Stimulated activated CD4-positive, alpha-beta T cell treated with anti-CD3 and anti-CD28 coated beads, Interleukin-2, amount 100 ng/mL, for 4 hours (primary cell): Measurements from ENCODE around the gene PLXNA4.

Experiments used
- DNase-seq: peaks from one replicate; pipeline ENCODE4 v3.0.0-alpha.2; 2020; ENCODE audit warnings: low read depth

PLXNA4 gene

DNA sequence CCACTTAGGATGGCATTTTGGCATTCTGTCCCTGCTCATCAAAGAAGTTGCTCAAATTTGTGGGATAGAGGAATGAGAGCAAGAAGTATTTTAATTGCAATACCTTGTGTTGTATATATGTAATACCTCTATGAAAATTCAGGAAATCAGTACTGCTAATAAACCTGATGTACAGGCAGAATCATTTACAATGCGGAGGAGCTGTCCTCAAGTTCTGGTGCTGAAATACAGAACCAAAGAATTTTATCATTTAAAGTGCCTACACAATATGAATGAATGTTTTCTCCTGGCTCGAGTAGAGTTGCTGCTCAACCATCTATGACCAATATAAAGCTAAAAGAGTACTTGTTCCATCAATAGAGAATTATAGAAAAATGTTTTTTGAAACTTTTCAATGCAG lies 305.8 kb downstream of the PLXNA4 start:
- DNase-seq: no peak

DNA sequence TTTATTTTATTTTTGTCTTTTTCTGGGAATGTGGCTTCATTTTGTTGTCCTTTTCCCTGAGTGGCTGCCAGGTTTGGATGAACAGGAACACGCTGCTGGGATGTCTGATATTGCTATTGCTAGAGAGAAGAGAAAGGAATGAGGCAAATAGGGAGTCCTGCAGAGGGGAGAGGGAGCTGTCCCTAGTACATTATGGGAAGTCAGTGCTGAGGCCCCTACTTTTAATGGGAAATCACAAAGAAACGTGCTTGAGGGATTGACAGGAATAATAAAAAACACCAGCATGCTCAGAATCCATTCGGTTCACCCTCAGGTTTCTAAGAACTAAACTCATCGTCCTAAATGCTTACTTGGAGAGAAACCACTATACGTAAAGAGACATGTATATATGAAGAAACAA lies 306.6 kb downstream of the PLXNA4 start:
- no peak for DNase-seq

DNA sequence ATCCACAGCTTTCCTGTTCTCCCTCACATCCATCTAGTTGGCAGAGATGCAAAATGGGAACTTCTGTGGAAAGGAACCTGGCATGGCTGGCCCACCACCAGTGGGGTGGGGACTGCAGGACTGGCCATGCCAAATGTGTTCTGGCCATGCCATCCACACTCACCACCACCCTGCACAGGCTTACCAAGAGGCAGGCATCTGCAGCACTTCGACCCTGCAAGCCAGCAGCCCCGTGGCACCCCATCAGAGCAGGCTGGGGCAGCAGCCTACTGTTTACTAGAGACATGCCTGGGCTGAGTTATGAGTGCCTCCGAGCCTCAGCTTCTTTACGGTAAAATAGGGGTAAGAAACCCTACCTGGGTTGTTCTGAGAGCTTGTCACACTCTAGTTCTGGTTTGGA lies 313.1 kb downstream of the PLXNA4 start:
- DNase-seq: no peak

DNA sequence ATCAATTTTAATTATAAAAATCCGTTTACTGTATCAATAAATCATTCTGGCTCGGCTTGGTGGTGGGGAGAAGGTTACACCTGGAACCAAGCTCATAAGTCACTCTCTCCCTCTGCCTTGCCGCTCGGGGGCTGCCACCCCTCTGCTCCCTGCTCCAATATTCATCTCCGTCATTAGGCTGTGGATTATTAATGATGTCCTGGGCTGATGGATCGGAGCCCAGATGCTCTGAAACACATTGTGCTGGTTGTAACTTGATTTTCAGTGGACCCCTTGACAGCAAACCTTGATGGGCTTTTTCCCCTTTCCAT lies 314.2 kb downstream of the PLXNA4 start:
- DNase-seq: no peak

DNA sequence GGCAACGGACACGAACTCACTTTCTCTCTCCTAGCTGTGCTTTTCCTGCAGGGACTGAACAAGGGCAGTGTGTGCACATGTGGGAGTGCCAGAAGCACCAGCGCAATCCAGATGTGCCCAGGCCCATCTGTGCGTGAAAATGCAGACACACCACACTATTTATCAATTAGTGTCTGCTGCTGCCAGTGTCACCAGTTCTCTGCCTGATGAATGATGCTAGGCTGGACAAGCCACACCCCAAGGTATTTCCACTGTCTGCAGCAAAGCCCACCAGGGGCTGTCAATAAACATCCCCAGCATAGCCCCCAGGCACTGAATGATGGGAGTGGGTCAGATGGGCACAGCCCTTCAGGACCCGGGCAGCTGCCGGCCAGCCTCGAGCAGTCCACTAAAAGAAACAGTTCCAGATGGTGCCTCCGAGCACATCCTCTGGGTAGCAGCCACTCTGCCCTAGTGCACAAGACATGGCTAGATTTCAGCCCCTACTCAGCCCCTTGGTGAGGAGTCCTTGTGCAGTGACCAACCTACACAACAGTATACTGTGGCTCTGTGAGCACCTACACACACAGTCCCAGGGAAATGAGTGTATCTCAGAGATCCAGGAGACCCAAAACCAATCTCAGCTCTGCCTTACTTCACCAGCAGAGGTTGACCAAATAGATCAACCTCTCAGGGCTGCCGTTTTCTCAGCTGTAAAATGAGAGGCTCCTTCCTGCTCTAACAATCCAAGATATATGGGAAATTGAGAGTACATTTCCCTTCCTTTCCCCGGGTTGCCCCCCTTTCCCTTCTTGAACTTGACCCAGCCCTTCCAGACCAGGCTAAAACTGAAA lies 314.7 kb downstream of the PLXNA4 start:
- DNase-seq: no peak

DNA sequence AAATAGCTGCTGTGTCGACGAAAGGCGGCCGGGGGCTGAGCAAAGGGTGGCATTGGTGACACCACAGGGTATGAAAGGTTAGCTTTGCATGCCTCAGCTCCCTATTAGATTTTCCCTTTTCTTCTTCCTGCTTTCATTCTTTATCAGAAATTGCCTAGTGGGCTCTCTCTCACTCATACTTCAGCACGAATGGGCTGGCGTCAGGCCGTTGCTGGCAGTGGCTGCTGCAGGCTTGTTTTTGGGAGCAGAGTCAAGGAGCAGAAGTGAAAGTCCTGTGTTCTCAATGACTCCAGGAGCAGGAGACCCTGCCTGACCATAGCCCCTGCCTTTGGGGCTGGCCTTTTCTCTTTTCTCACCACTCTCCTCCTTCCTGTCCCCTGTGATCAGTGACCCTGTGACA lies 318.0 kb downstream of the PLXNA4 start:
- DNase-seq: no peak

DNA sequence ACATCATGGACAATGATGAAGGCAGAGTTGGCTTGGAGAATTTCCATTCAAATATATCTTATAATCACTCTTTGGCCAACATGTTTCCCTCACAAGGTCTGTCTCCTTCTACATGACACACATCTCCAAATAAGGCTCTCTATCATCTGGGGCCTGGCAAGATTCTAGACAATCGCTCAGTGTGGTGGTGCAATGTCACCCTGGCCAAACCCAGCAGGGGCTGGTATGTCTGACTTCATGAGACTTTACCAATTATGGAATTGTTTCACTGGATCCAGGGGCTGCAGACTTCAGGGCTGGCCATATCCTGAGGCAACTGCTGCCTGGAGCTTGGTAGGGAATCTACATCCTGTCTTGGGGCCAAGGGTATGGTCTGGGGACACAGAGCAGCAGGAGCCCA lies 319.0 kb downstream of the PLXNA4 start:
- DNase-seq: no peak

DNA sequence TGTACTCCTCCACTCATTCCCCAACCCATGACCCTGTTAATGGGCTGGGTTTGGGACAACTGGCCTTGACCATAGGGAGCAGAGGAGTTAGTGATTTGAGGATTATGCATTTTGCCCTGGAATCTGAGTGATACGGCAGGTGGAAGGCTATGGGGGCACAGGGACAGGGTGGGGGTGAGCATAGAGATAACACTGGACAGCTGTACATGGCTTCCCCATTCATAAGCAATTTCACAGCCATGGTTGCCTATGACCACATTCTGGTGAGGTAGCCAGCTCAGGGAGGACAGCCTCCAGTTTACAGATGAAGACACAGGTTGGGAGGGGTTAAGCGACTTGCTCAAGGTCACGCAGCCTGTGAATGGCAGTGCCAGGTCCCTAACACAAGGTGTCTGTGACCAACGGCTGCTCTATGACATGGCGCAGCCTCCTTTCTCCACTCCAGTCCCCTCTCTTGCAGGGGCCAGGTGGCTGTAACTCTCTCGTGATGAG lies 319.5 kb downstream of the PLXNA4 start:
- no peak for DNase-seq

DNA sequence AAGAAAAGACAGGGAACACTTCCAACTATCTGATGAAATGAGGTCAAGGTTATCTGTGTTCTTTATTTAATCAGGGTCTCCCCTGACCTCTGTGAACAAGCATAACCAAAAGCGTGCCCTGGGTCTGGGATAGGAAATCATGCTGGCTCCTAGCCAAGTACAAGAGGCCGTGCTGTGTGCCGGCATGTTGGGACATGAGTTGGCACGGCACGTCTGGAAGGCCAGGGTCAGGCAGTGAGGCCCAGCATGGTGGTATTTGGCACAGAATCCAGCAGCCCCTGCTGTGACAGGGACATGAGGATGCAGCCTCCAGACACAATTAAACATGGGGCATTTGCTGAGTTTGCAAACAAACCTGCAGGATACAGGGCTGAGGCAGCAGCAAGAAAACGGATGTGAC lies 320.4 kb downstream of the PLXNA4 start:
- no peak for DNase-seq

DNA sequence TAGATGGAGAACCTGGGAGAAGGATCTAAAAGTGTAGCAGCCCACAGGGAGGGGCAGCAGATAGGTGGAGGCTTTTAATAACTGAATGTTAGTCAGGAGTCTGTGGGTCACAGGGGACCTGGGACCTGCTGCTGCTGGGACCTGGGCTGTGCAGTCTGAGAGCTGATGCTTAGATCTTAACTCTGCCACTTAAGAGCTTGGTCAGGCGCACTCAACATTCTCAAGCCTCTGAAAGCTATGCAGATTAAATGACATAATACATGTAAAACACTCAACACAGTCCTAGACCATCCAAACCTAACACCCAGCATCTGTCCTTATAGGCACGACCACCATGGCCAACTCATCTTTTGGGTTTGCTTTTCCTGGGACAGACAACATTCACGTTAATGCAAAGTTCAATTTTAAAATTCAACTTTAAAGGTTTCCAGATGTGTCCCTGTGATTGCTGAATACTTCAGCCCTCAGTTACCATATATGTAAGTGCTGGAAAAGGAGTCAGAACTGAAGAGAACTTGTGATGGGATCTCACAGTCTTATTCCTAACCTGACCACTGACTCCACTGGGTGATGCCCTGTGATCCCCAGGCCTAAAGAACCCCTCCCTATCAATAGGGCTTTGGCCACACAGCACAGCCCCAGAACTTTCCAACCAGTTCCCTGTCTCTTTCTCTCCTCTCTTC lies 321.0 kb downstream of the PLXNA4 start:
- no peak for DNase-seq

DNA sequence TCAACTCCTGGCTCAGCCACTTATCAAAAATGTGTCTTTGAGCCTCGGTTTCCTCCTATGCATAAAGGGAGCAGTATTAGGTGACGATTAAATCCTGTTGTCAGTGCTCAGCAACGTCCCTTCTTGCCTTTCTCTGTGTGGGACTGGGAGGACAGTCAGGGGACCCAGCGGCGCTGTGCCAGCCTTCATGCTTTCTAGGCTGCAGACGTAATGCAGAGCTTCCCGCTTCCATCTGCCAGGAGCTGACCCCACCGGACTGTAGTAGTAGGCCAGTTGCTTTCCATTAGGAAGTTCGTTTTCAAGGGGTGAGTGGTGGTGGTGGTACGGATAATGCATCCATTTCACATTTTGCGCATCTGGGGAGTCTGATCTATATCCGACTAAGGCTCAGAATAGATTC lies 321.8 kb downstream of the PLXNA4 start:
- DNase-seq: no peak

DNA sequence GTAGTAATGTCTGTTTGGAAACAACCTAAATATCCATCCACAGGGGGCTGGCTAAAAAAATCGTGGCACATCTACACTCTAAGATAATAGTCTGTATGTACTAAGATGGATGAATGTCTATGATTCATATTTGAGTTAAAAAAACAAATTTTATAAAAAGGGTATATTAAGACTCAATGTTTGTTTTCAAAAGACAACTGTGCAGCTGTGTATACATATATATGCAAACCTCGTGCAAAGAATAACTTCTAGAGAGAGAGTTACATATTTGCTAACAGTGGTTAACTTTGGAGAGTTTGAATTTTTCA lies 323.5 kb downstream of the PLXNA4 start:
- DNase-seq: no peak

DNA sequence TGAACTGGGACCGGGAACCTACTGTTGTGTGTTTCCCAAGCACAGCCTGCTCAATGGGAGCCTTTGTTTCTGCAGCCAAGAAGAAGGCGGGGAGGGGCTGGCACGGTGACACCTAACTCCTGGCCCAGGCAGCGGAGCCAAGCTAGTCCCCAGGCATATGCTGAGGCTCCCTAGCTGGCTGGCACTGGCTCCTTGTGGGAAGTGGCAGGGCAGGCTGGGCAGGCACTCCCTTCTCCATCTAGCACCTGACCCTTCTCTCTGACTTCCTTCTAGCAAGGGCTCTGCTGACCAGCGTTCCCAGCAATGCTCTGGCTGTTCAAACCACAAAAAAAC lies 325.0 kb downstream of the PLXNA4 start:
- no peak for DNase-seq

DNA sequence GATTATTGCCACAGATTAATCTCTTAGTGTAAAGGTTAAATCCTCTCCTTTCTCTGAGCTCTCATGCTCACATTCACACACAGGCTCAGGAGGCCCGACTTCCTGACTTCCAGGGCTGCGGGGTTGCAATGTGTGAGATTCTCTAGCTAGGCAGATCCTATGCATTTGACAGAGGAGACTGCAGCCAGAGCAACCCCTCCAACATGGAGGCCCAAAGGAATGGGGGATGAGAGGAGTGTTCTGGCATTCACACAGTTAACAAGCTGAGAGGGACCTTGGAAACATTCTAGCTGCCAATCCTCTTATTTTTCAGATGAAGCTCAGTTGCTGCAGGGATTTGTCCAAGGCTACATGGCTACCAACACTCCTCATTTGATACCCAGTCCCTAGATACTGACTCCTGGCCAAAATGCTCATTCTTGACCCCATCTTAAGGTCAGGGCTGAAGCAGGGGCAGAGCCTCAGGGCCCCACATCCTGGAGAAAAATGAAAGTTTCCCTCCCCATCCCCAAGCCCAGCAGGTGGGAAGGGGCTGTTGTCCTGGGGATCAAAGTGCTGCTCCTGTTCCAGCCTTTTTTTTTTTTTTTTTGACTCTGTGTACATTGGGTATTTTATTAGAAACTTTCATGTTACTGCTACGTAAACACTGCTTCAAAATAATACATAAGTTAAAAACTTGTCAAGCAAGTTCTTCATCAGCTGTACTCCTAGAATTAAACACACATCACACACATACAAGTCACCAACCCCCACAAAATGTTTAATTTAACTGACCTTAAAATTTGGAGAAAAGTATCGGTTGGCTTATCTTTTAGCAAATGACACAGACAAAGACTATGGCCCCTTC lies 325.6 kb downstream of the PLXNA4 start:
- DNase-seq: no peak

DNA sequence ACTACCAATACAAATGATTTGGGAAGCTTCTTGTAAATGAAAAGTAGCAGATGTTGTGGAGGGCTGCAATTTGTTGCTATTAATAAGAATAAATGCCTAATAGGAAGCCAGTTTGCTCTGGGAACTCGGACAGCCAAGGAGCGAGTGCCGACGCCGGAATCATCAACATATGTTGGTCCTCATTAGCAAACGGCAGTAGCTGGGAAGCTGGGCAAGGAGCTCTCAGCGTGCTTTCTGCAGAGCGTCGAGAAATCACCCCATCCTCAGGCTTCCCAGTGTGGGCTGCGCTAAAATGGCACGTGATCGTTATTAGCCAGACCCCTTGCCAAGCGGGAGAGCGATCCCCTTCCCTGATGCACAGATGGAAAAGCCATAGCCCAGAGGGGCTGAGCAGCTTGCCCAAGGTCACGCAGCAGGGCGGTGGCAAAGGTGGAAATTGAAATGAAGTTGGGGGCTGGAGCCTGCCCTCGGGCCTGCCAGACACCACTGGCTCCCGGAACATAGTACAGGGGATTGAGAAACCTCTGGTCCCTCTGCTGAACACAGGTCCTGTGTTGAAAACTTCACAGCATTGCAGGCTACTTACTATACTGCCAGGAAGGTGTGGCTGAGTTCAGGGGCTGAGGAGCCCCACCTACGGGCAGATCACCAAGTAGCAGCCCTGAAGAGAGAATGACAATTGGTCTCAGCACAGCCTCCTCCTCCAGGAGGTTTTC lies 326.9 kb downstream of the PLXNA4 start:
- DNase-seq: no peak

DNA sequence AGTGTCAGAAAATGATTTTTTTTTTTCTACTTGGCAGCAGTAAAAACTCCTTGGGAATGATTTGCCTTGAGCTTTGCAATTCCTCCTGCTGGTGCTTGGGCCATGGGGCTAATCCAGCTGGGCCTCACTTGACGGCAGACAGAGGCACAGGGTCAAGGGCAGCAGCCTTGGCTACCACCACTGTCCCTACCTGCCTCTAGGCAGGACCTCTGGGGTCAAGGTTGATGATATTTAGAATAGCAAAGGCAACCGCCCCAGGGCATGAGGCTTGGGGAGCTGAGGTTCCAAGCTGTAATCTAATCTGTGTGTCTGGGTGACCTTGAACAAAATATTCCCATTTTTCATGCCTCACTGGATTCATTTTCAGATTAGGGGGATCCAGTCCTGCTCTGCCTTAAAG lies 327.4 kb downstream of the PLXNA4 start:
- no peak for DNase-seq

DNA sequence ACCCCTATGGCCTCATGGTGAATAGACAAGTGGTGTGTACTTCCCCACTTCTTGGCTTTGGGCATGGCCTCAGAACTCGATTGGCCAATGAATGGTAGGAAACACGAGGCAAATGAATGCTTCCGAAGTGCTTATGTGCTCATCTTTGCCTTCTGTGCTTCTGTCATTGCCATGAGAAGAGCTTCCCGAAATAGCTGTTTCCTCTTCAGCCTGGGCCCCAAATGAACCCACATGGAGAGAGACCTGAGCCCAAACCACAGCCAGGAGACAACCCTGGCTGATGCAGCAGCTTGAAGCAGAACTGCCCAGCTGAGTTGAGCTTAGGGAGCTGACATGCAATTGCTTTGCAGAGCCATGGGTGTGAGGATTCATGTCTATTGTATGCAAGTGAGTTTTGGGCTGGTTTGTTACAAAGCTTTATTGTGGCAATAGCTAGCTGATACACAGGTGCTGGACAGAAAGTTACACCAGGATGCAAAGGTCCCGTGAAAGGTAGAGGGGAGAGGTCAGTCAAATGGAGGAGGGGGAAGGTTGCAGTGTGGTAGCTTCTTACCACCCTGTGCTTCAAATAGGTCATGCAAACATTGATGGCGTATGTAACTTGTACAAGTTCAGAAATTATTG lies 328.2 kb downstream of the PLXNA4 start:
- no peak for DNase-seq

DNA sequence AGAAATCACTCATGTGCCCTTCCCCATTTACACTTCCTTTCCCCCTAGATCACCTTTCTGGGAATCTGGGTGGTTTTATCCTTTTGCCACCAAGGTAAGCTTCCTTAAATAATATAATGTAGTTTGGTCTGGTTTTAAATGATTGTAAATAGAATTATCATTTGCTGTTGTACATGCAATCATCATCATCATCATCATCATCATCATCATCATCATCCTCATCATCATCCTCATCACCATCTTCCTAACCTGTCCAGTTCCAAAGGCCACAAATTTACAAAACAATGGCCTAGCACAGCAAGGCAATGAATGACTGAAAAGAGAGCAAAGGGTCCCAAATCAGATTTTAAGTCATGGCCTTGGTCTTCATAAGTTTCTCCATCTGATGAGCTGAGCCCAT lies 329.7 kb downstream of the PLXNA4 start:
- no peak for DNase-seq

DNA sequence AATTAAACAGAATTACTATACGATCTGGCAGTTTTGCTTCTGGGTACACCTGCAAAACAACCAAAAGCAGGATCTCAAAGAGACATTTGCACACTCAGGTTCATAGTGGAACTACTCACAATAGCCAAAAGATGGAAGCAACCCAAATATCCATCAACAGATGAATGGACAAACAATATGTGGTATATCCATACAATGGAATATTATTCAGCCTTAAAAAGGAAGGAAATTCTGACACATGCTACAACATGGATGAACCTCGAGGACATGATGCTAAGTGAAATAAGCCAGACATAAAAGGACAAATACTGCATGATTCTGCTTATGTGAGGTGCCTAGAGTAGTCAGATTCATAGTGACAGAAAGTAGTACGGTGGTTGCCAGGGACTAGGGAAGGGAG lies 330.7 kb downstream of the PLXNA4 start:
- no peak for DNase-seq

DNA sequence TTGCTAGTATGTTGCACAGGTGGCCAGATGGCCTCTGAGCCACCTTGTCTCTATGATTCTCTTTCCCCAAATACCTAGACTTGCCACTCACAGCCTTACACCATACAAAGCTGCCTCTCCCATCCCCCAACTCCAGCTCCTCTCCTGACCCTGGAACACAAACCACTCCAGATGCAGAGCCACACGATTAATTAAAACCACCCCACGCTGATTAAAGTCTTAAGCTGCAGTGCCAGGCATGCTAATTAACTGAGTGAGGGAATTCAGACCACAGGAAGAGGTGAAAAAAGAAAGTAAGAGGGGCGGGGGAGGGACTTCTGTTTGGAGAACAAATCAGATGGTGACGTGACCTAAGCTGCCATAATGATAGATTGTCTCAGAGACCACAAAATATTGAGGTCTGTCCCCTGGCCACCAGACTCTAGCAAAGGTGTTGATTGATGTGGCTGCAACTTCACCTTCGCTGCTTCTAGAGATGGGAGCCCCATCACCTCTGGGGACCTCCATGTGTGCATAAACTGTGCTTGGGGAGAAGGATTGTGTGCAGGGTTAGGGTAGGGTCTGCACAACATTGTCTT lies 331.3 kb downstream of the PLXNA4 start:
- no peak for DNase-seq

DNA sequence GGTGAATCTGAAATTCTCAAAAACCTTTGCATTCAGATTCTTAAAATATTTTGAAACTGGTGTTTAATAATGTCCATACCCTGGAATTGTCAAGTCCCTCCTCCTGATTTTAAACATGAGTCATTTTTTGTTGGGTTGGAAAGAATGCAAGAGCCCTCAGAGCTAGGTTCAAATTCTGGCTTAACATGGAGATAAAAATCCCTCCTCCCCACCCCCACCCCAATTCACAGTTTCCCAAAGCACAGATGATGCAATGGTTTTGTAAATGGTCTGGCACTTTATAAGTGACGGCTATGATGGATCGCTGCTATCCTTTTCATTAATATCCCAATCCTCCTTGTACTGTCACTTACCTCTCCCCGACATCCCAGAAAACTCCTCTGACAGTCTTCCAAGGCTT lies 332.8 kb downstream of the PLXNA4 start:
- DNase-seq: no peak

DNA sequence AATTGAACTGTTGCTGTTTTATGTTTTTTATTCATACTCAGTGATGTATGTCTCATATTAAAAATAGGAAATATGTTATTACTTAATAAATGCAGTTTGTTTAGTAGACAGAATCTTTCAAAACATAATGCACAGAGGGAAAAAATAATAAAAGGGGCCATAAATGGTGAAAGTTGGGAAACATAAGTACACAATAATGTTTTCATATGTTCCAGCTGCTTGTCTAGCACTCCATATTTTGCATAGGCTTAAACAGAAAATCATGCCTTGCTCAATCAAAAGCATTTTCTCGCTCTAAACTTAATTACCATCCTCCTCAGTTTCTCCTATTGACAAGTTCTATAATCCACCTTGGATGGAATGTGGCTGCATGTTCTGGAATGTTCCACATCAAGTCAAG lies 333.2 kb downstream of the PLXNA4 start:
- DNase-seq: no peak
